Measurements from ENCODE around the gene FBLL1.
"Not testable (repeated sequence)": the region's sequence is repeated elsewhere in the genome, so short reads cannot be mapped to it uniquely, and the experiment has no call there.

The FBLL1 gene

GRCh38 chr5:168553377-168554130 lies 24.4 kb downstream of the FBLL1 start:
- no peak for DNase-seq

GRCh38 chr5:168557389-168557788 lies 28.3 kb downstream of the FBLL1 start:
- DNase-seq: no peak

DNA sequence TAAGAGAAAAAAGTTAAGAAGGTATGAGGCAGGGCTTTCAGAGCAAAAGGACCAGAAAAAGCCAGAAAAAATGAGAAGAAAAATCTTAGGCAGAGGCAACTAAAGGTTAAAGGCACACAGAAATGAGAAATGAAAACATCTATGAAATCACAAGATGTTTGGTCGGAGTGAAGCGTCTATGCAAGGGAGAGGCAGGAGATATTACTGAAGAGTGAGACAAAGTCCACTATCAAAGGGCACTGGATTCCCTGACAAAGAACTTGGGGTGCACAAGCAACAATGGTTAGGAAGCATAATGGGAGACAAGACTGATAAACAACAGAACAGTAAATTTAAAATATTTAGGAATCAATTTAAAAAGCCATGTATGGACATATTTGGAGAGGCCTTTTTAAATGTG lies 33.2 kb downstream of the FBLL1 start:
- DNase-seq: no peak

DNA sequence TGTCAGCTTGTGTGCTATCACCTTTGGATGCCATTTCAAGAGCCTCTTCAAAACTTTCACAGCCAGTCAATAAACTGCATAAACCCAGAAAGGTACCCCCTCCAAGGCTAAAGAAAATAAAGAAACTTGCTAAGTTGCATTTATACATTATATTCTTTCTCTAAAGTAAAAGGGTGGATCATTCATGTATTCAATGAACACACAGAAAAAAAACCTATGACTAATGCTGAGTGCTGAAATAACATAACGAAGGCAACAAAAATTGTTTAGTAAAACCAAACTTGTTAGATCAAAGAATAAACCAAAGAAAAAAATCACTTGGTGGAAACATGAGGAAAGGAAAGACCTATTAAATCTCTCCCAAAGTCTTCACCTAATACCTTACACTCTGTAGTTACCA lies 34.9 kb downstream of the FBLL1 start:
- DNase-seq: no peak

- no peak for DNase-seq
These were observed 39.6 kb downstream of the FBLL1 start for GRCh38 chr5:168568738-168569137.

- DNase-seq: no peak
These were observed 41.6 kb downstream of the FBLL1 start for GRCh38 chr5:168570490-168571328.

- DNase-seq: not testable (repeated sequence)
These were observed 44.6 kb downstream of the FBLL1 start for GRCh38 chr5:168573663-168574062.

DNA sequence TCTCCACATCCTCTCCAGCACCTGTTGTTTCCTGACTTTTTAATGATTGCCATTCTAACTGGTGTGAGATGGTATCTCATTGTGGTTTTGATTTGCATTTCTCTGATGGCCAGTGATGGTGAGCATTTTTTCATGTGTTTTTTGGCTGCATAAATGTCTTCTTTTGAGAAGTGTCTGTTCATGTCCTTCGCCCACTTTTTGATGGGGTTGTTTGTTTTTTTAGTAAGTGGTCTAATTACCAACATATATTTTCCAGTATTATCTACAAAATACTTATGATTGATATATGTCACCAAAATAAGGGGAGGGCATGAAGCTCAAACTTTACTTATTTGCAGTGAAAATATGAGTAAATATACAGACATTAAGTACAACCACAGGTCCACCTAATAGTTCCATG lies 45.1 kb downstream of the FBLL1 start:
- not testable (repeated sequence) for DNase-seq

GRCh38 chr5:168575391-168576372 lies 46.6 kb downstream of the FBLL1 start:
- no peak for DNase-seq

DNA sequence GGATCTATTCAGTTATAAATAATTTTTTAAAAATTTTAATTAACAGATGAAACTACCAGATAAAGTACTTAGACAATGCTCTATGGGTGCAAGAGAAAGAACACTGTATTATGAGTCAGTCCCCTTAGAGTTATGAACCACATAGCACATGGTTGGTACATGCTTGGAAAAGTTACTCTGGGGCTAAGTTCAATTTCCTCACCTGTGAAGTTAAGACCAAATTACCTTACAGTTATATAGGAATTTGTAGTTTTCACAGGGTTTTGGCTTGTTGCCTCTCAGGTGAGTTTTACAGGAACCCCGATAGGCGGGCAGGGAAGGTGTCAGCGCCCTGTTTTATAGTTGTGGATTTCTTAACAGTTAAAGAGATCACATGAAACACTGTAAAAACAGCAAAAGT lies 48.9 kb downstream of the FBLL1 start:
- peak in 1 of 2 donors; percentile 12 for DNase-seq

- DNase-seq: peak; percentile 58 to 68
These were observed 49.7 kb downstream of the FBLL1 start, which contains the start of gene PANK3 for GRCh38 chr5:168578538-168579487. TSS of gene PANK3 (minus strand) at chr5:168579368. CDS start at chr5:168579283, 85 bp downstream.

DNA sequence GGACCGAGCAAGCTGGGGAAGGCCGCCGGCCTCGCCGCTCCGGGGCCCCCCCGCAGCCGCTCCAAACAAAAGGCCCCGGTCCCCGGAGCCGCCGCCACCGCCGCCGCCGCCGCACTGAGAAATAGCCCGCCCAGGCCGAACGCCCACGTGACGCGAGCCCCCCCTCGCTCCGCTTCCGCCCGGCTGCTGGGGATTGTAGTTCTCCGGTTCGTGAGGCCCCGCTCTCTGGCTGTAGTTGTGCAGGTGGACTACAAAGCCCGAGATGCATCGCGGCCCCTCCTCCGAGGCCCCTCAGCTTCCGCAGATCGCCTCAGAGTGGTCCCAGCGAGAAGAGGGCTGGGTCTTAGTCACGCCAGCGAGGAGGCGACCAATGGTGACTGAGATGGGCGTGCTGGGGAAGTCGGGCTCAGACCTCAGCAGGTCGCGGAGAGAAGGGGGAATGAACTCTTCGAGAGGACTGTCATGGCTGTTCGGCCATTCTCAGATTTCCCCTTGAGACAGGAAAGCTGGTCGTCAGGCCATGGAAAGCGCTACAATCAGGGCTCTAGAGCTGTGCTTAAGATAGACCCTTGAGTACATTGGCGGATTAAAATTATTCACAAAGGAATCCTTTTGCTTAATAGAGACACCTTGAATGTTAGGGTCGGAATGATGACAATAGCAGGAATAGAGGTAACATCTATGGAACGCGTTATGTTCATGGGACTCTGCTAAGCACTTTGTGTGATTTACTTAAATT lies 50.6 kb downstream of the FBLL1 start:
- peak; percentile 96 to 98 for DNase-seq

DNA sequence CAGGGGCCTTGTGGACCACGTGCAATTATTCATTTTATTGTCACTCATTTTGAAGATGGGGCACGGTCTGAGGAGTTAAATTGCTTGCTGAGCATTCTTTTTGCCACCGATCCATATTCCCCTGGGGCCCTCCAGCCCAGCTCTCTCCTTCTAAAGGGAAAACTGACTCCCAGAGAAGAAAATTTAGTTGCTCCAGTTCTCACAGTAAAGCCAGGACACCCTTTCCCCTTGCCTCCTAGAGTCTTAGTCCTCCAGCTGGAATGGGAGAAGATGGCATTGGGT lies 51.1 kb downstream of the FBLL1 start:
- no peak for DNase-seq
